NB4 (cell line): ENCODE data around the gene SUSD4.
A peak's percentile ranks its signal among the peaks of the same experiment; 100 is the strongest.
"Not testable (repeated sequence)": the region's sequence is repeated elsewhere in the genome, so short reads cannot be mapped to it uniquely, and the experiment has no call there.

Experiments used
- DNase-seq: peaks from one replicate; pipeline ENCODE4 v3.0.0; 2010; ENCODE audit warnings: low read depth
- H3K4me3 ChIP-seq: one replicate; pipeline ENCODE4 v1.5.1; 2011; ENCODE audit warnings: mild to moderate bottlenecking, low read depth, low read length, moderate library complexity
- CTCF ChIP-seq: IDR thresholded peaks from one replicate; pipeline ENCODE4 v1.5.1; 2012; ENCODE audit warnings: low read depth, low read length
- MAX ChIP-seq: IDR thresholded peaks from 2 replicates; pipeline ENCODE4 v1.6.1; 2011; ENCODE audit warnings: low read depth, low read length
- MYC ChIP-seq: IDR thresholded peaks from 2 replicates; pipeline ENCODE4 v1.6.1; 2011; ENCODE audit warnings: low read depth, low read length
- POLR2A ChIP-seq: IDR thresholded peaks from 2 replicates; pipeline ENCODE4 v1.6.1; 2011; ENCODE audit warnings: mild to moderate bottlenecking; ENCODE audit not compliant: insufficient read length; ENCODE audit errors: extremely low read depth

SUSD4 gene

GRCh38 chr1:223253916-223254315 lies 110.1 kb downstream of the SUSD4 start:
- no peak overlapping the region for H3K4me3 ChIP-seq
- no peak for DNase-seq
- no peak for TF ChIP-seq POLR2A
- no peak for TF ChIP-seq MYC
- TF ChIP-seq CTCF = no peak
- no peak for TF ChIP-seq MAX

- DNase-seq, H3K4me3 ChIP-seq: not testable (repeated sequence)
Observed at GRCh38 chr1:223251387-223251786, 112.6 kb downstream of the SUSD4 start.

GRCh38 chr1:223250632-223251015 lies 113.4 kb downstream of the SUSD4 start:
- no peak for DNase-seq
- no peak for TF ChIP-seq MYC
- no peak for TF ChIP-seq MAX
- no peak for TF ChIP-seq POLR2A
- TF ChIP-seq CTCF = no peak
- H3K4me3 ChIP-seq = no peak overlapping the region

GRCh38 chr1:223249854-223250631 lies 113.9 kb downstream of the SUSD4 start:
- TF ChIP-seq CTCF (no peak), POLR2A (no peak), MYC (no peak), MAX (no peak)
- H3K4me3 ChIP-seq = no peak overlapping the region
- DNase-seq = peak; percentile 24

GRCh38 chr1:223248770-223249140 lies 115.2 kb downstream of the SUSD4 start:
- no peak for DNase-seq
- TF ChIP-seq MYC (no peak), MAX (no peak), POLR2A (no peak), CTCF (no peak)
- H3K4me3 ChIP-seq = no peak overlapping the region

- H3K4me3 ChIP-seq = no peak overlapping the region
- TF ChIP-seq POLR2A (no peak), MAX (no peak), CTCF (no peak), MYC (no peak)
- no peak for DNase-seq
Observed at GRCh38 chr1:223248001-223248769, 115.8 kb downstream of the SUSD4 start.
